ENCODE data around the gene FKBP14.

- TF ChIP-seq CTCF (IDR thresholded peaks at IDR 0.05), result no peak
- no peak for TF ChIP-seq SIN3A (IDR thresholded peaks at IDR 0.05; ENCODE audit: borderline replicate concordance, low read depth, low read length)
- TF ChIP-seq MAX (IDR thresholded peaks at IDR 0.05; ENCODE audit: low read depth), result no peak
- no peak for TF ChIP-seq TCF12 (IDR thresholded peaks at IDR 0.05)
Observed at GRCh38 chr7:30047124-30047523, 20.6 kb upstream of the FKBP14 start.

Data from SK-N-SH (cell line).